GM18868 (cell line): ENCODE data around the gene CADPS.

Experiments used
- ATAC-seq: cut with Tn5 transposase; IDR thresholded peaks from one replicate; pipeline ENCODE4 v1.9.1; 2021; ENCODE audit warnings: mild to moderate bottlenecking, moderate library complexity; ENCODE audit not compliant: unreplicated experiment

The CADPS gene

GRCh38 chr3:62366126-62366484 is 509.1 kb downstream of the CADPS start:
- no peak for ATAC-seq

- ATAC-seq: no peak
Measured at GRCh38 chr3:62365391-62366125, 509.7 kb downstream of the CADPS start.

- ATAC-seq: no peak
Measured at GRCh38 chr3:62364191-62364590, 511.0 kb downstream of the CADPS start.

GRCh38 chr3:62363275-62363674 is 511.9 kb downstream of the CADPS start:
- no peak for ATAC-seq

GRCh38 chr3:62361824-62362223 is 513.4 kb downstream of the CADPS start:
- no peak for ATAC-seq

GRCh38 chr3:62361261-62361660 is 514.0 kb downstream of the CADPS start:
- ATAC-seq: no peak

GRCh38 chr3:62359531-62359930 is 515.7 kb downstream of the CADPS start:
- ATAC-seq: no peak

- no peak for ATAC-seq
Measured at GRCh38 chr3:62356356-62356755, 518.9 kb downstream of the CADPS start.

GRCh38 chr3:62355703-62356102 is 519.5 kb downstream of the CADPS start:
- no peak for ATAC-seq
